HepG2 (cell line): ENCODE results near the gene ETFB. TPM values are rescaled to one million over a fixed set of nuclear protein-coding genes. Genes with fewer than 3 reads are reported as not detected.

Source experiments
- CCAR2 ChIP-seq: fragments of 200-400 bp; formaldehyde crosslinking; optimal IDR thresholded peaks from 2 replicates; pipeline ENCODE3; 2018; ENCODE audit warnings: low read depth, mild to moderate bottlenecking, low read length, moderate library complexity
- polyA plus RNA-seq, 8 experiments: library from polyadenylated mRNA; depleted of rRNA in 3 of 8; stranded (reverse) in 7 of 8; unstranded in 1 of 8; fragments of >200 nt; fragmentation: Illumina TruSeq in 4 of 8; extraction: Trizol in 4 of 8; gene quantifications; 2 replicates each; pipeline versions ENCODE4 v1.2.1 to v1.2.3, GENCODE V29; 2011 to 2016; ENCODE audit warnings: low read depth in 4 of 8, missing spikeins in 1 of 8, mixed read lengths in 1 of 8; ENCODE audit not compliant: insufficient read depth in 1 of 8
- total RNA-seq, 5 experiments: library from RNA; depleted of rRNA; stranded (reverse); fragments of >200 nt; fragmentation: Illumina TruSeq; extraction: Trizol; gene quantifications; 2 replicates each; pipeline ENCODE4 v1.2.3, GENCODE V29; 2016; ENCODE audit warnings: low read depth in 1 of 5
- TF ChIP-seq, protein P1 (sequence below): sonication (generic); formaldehyde crosslinking; IDR thresholded peaks from one replicate; pipeline ENCODE4 v1.5.1; 2020; ENCODE audit warnings: mild to moderate bottlenecking, missing genetic modification reagents; ENCODE audit errors: not compliant biosample characterization
- TF ChIP-seq, protein P2 (sequence below), 2 experiments: IDR thresholded peaks; 2 replicates each; pipeline ENCODE4 v1.6.1; 2011 to 2012; ENCODE audit warnings: low read length in 2 of 2, borderline replicate concordance in 1 of 2, low read depth in 1 of 2, mild to moderate bottlenecking in 1 of 2, moderate library complexity in 1 of 2
- TF ChIP-seq, protein P3 (sequence below): sonication (generic); formaldehyde crosslinking; IDR thresholded peaks from 2 replicates; pipeline ENCODE4 v1.4.0; 2020; ENCODE audit warnings: missing genetic modification reagents, borderline replicate concordance
- TF ChIP-seq, protein P4 (sequence below): sonication (generic); formaldehyde crosslinking; IDR thresholded peaks from 2 replicates; pipeline ENCODE4 v1.5.1; 2020; ENCODE audit warnings: mild to moderate bottlenecking, moderate library complexity, missing genetic modification reagents

The ETFB gene
- total and polyA plus RNA-seq, 2 of the 13 experiments (the other 11 are each of a cell fraction or from before 2014, with no cell fraction given) = 678 to 1,314 TPM

DNA sequence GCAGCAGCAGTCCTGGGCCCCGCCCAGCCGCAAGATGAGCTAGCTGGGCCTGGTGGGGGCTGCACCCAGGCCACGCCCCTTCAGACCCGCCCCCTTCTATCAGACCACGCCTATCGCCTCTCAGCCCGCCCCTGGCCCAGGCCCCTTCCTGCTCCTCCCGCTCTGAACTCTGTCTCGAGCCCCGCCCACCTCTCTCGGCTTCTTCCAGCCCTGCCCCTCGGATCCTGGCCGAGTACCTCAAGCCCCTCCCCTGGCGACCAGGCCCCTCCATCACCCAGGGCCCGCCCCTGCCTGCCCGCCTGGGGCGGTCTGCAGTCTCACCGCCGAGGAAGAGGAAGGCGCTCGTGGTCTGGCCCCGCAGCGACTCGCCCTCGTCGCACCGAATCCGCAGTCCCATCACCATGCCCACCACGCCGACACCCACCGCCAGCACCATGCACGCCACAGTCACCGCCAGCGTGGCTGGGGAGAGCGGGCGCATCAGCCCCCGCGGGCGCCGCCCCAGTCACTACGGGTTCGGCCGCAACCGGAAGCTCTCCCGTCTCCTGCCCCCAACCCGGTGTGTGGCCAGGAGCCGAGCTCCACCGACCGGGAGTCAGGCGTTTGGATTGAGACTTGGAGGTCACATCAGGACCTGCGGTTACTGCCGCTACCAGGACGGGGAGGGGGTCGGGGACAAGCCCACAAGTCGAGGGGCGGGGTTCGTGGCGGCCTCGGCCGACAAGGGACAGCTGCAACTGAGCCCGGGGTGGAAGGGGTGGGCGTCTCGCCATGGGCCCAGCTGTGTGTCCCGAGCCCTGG, 1.6 kb upstream of the ETFB start (continued):
- TF ChIP-seq, protein P1, sequence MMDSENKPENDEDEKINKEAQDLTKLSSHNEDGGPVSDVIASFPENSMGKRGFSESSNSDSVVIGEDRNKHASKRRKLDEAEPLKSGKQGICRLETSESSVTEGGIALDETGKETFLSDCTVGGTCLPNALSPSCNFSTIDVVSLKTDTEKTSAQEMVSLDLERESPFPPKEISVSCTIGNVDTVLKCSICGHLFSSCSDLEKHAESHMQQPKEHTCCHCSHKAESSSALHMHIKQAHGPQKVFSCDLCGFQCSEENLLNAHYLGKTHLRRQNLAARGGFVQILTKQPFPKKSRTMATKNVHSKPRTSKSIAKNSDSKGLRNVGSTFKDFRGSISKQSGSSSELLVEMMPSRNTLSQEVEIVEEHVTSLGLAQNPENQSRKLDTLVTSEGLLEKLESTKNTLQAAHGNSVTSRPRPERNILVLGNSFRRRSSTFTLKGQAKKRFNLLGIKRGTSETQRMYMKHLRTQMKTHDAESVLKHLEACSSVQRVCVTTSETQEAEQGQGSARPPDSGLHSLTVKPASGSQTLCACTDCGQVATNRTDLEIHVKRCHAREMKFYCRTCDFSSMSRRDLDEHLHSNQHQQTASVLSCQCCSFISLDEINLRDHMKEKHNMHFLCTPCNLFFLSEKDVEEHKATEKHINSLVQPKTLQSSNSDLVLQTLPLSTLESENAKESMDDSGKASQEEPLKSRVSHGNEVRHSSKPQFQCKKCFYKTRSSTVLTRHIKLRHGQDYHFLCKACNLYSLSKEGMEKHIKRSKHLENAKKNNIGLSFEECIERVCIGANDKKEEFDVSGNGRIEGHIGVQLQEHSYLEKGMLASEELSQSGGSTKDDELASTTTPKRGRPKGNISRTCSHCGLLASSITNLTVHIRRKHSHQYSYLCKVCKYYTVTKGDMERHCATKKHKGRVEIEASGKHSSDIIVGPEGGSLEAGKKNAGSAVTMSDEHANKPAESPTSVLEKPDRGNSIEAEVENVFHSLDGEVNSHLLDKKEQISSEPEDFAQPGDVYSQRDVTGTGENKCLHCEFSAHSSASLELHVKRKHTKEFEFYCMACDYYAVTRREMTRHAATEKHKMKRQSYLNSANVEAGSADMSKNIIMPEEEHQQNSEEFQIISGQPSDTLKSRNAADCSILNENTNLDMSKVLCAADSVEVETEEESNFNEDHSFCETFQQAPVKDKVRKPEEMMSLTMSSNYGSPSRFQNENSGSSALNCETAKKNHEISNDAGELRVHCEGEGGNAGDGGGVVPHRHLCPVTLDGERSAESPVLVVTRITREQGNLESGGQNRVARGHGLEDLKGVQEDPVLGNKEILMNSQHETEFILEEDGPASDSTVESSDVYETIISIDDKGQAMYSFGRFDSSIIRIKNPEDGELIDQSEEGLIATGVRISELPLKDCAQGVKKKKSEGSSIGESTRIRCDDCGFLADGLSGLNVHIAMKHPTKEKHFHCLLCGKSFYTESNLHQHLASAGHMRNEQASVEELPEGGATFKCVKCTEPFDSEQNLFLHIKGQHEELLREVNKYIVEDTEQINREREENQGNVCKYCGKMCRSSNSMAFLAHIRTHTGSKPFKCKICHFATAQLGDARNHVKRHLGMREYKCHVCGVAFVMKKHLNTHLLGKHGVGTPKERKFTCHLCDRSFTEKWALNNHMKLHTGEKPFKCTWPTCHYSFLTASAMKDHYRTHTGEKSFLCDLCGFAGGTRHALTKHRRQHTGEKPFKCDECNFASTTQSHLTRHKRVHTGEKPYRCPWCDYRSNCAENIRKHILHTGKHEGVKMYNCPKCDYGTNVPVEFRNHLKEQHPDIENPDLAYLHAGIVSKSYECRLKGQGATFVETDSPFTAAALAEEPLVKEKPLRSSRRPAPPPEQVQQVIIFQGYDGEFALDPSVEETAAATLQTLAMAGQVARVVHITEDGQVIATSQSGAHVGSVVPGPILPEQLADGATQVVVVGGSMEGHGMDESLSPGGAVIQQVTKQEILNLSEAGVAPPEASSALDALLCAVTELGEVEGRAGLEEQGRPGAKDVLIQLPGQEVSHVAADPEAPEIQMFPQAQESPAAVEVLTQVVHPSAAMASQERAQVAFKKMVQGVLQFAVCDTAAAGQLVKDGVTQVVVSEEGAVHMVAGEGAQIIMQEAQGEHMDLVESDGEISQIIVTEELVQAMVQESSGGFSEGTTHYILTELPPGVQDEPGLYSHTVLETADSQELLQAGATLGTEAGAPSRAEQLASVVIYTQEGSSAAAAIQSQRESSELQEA (CRISPR knock-in tag) = peak; percentile 91
- TF ChIP-seq, protein P2, sequence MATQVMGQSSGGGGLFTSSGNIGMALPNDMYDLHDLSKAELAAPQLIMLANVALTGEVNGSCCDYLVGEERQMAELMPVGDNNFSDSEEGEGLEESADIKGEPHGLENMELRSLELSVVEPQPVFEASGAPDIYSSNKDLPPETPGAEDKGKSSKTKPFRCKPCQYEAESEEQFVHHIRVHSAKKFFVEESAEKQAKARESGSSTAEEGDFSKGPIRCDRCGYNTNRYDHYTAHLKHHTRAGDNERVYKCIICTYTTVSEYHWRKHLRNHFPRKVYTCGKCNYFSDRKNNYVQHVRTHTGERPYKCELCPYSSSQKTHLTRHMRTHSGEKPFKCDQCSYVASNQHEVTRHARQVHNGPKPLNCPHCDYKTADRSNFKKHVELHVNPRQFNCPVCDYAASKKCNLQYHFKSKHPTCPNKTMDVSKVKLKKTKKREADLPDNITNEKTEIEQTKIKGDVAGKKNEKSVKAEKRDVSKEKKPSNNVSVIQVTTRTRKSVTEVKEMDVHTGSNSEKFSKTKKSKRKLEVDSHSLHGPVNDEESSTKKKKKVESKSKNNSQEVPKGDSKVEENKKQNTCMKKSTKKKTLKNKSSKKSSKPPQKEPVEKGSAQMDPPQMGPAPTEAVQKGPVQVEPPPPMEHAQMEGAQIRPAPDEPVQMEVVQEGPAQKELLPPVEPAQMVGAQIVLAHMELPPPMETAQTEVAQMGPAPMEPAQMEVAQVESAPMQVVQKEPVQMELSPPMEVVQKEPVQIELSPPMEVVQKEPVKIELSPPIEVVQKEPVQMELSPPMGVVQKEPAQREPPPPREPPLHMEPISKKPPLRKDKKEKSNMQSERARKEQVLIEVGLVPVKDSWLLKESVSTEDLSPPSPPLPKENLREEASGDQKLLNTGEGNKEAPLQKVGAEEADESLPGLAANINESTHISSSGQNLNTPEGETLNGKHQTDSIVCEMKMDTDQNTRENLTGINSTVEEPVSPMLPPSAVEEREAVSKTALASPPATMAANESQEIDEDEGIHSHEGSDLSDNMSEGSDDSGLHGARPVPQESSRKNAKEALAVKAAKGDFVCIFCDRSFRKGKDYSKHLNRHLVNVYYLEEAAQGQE (IDR thresholded peaks at IDR 0.05; ENCODE audit: borderline replicate concordance in 1 of 2, low read depth in 1 of 2, low read length in 2 of 2) = no peak
- TF ChIP-seq CCAR2 = no peak
- TF ChIP-seq, protein P3, sequence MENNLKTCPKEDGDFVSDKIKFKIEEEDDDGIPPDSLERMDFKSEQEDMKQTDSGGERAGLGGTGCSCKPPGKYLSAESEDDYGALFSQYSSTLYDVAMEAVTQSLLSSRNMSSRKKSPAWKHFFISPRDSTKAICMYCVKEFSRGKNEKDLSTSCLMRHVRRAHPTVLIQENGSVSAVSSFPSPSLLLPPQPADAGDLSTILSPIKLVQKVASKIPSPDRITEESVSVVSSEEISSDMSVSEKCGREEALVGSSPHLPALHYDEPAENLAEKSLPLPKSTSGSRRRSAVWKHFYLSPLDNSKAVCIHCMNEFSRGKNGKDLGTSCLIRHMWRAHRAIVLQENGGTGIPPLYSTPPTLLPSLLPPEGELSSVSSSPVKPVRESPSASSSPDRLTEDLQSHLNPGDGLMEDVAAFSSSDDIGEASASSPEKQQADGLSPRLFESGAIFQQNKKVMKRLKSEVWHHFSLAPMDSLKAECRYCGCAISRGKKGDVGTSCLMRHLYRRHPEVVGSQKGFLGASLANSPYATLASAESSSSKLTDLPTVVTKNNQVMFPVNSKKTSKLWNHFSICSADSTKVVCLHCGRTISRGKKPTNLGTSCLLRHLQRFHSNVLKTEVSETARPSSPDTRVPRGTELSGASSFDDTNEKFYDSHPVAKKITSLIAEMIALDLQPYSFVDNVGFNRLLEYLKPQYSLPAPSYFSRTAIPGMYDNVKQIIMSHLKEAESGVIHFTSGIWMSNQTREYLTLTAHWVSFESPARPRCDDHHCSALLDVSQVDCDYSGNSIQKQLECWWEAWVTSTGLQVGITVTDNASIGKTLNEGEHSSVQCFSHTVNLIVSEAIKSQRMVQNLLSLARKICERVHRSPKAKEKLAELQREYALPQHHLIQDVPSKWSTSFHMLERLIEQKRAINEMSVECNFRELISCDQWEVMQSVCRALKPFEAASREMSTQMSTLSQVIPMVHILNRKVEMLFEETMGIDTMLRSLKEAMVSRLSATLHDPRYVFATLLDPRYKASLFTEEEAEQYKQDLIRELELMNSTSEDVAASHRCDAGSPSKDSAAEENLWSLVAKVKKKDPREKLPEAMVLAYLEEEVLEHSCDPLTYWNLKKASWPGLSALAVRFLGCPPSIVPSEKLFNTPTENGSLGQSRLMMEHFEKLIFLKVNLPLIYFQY (CRISPR knock-in tag) = peak; percentile 34; the same call in 1 of the 2 replicates
- TF ChIP-seq, protein P4, sequence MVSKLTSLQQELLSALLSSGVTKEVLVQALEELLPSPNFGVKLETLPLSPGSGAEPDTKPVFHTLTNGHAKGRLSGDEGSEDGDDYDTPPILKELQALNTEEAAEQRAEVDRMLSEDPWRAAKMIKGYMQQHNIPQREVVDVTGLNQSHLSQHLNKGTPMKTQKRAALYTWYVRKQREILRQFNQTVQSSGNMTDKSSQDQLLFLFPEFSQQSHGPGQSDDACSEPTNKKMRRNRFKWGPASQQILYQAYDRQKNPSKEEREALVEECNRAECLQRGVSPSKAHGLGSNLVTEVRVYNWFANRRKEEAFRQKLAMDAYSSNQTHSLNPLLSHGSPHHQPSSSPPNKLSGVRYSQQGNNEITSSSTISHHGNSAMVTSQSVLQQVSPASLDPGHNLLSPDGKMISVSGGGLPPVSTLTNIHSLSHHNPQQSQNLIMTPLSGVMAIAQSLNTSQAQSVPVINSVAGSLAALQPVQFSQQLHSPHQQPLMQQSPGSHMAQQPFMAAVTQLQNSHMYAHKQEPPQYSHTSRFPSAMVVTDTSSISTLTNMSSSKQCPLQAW (CRISPR knock-in tag) = peak; percentile 81
